HepG2 (cell line): ENCODE data around the gene RNF208. TPM values are rescaled to one million over a fixed set of nuclear protein-coding genes. Genes with fewer than 3 reads are reported as not detected.

Experiments used
- ARNTL ChIP-seq: sonication (generic); formaldehyde crosslinking; IDR thresholded peaks from 2 replicates; pipeline ENCODE4 v1.4.0; 2020; ENCODE audit warnings: mild to moderate bottlenecking, missing genetic modification reagents
- ATM ChIP-seq: fragments of 450-650 bp; IDR thresholded peaks from 2 replicates; pipeline ENCODE4 v1.7.1; 2017; ENCODE audit warnings: mild to moderate bottlenecking, borderline replicate concordance
- FOXA1 ChIP-seq, 2 experiments: fragments of 450-650 bp in 1 of 2; sonication (generic) in 1 of 2; formaldehyde crosslinking in 1 of 2; IDR thresholded peaks; 2 replicates each; pipeline versions ENCODE4 v1.4.0 to v1.6.1; 2016 to 2020; ENCODE audit warnings: missing genetic modification reagents in 1 of 2
- GTF3A ChIP-seq: sonication (generic); formaldehyde crosslinking; conservative IDR thresholded peaks from 2 replicates; pipeline ENCODE4 v1.4.0; 2020; ENCODE audit warnings: mild to moderate bottlenecking, missing genetic modification reagents
- NONO ChIP-seq, 2 experiments: fragments of 450-650 bp in 1 of 2; sonication (generic) in 1 of 2; formaldehyde crosslinking in 1 of 2; IDR thresholded peaks in 1 of 2; conservative IDR thresholded peaks in 1 of 2; 2 replicates each; pipeline versions ENCODE4 v1.6.1 to v1.8.0; 2017 to 2022; ENCODE audit warnings: mild to moderate bottlenecking in 1 of 2, missing genetic modification reagents in 1 of 2, moderate library complexity in 1 of 2
- RARA ChIP-seq: IDR thresholded peaks from 2 replicates; pipeline ENCODE4 v1.6.1; 2016; ENCODE audit warnings: missing genetic modification reagents, missing compliant biosample characterization
- TEAD2 ChIP-seq: sonication (generic); formaldehyde crosslinking; IDR thresholded peaks from 2 replicates; pipeline ENCODE4 v1.9.0; 2021; ENCODE audit warnings: missing genetic modification reagents
- ZBTB7B ChIP-seq: sonication (generic); formaldehyde crosslinking; IDR thresholded peaks from 2 replicates; pipeline ENCODE4 v1.4.0; 2020; ENCODE audit warnings: missing genetic modification reagents
- ZMYM4 ChIP-seq: sonication (generic); formaldehyde crosslinking; IDR thresholded peaks from 2 replicates; pipeline ENCODE4 v1.8.1; 2023; ENCODE audit warnings: mild to moderate bottlenecking, missing genetic modification reagents
- ZNF124 ChIP-seq: sonication (generic); formaldehyde crosslinking; IDR thresholded peaks from 2 replicates; pipeline ENCODE4 v1.4.0; 2020; ENCODE audit warnings: missing genetic modification reagents
- ZNF143 ChIP-seq: sonication (generic); formaldehyde crosslinking; IDR thresholded peaks from 2 replicates; pipeline ENCODE4 v1.4.0; 2020; ENCODE audit warnings: missing genetic modification reagents
- ZNF619 ChIP-seq: sonication (generic); formaldehyde crosslinking; IDR thresholded peaks from 2 replicates; pipeline ENCODE4 v1.4.0; 2020; ENCODE audit warnings: mild to moderate bottlenecking, missing genetic modification reagents
- ZNF850 ChIP-seq: sonication (generic); formaldehyde crosslinking; conservative IDR thresholded peaks from 2 replicates; pipeline ENCODE4 v1.9.0; 2021; ENCODE audit warnings: mild to moderate bottlenecking, missing genetic modification reagents
- polyA plus RNA-seq, 8 experiments: library from polyadenylated mRNA; depleted of rRNA in 3 of 8; stranded (reverse) in 7 of 8; unstranded in 1 of 8; fragments of >200 nt; fragmentation: Illumina TruSeq in 4 of 8; extraction: Trizol in 4 of 8; gene quantifications; 2 replicates each; pipeline versions ENCODE4 v1.2.1 to v1.2.3, GENCODE V29; 2011 to 2016; ENCODE audit warnings: low read depth in 4 of 8, missing spikeins in 1 of 8, mixed read lengths in 1 of 8; ENCODE audit not compliant: insufficient read depth in 1 of 8
- total RNA-seq, 5 experiments: library from RNA; depleted of rRNA; stranded (reverse); fragments of >200 nt; fragmentation: Illumina TruSeq; extraction: Trizol; gene quantifications; 2 replicates each; pipeline ENCODE4 v1.2.3, GENCODE V29; 2016; ENCODE audit warnings: low read depth in 1 of 5
- TF ChIP-seq, protein P1 (sequence below): conservative IDR thresholded peaks from 2 replicates; pipeline ENCODE4 v1.6.1; 2018; ENCODE audit warnings: missing genetic modification reagents
- TF ChIP-seq, protein P2 (sequence below): sonication (generic); formaldehyde crosslinking; IDR thresholded peaks from 2 replicates; pipeline ENCODE4 v1.5.1; 2020; ENCODE audit warnings: missing genetic modification reagents, mild to moderate bottlenecking, borderline replicate concordance
- TF ChIP-seq, protein P3 (sequence below): sonication (generic); formaldehyde crosslinking; IDR thresholded peaks from 2 replicates; pipeline ENCODE4 v1.4.0; 2020; ENCODE audit warnings: mild to moderate bottlenecking, missing genetic modification reagents

RNF208 gene
- total and polyA plus RNA-seq, 2 of the 13 experiments (the other 11 are each of a cell fraction or from before 2014, with no cell fraction given), result 1.6 to 2.1 TPM

DNA sequence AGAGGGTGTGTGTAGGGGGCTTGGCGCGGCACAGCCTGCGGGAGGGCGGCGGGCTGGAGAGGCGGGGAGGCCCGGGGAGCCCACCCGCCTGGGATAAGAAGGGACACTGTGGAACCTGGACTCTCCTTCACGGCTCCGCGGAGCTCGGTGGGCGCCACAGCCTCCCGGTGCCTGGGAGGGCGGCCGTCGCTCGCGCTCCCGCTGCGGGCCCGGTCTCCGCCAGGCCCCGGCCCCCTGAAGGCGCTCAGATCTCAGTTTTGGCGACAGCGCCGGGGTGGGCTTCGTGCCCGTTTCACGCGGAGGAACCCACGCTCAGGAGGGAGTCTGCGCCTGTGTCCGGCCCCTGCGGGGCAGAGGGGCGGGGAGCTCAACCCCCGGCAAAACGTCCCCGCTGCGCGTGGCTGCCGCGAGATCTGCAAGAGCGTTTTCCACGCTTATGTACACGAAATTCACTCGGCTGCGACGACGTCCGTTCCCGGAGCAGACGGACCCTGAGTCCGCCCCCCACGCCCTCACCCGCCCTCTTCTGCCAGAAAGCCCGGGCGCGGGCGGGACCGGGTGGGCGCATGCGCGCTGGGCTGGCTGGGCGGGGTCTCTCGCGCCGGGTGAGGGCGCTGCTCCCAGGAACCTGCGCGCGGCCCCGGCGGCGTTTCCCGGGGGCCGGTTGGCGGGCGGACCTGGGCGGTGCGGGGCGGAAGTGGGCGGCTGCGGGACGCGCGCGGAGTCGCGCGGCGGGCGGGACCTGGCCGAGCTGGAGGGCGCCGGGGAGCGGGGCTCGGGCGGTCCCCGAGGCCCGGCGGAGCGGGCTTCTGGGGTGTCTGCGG, 32.8 kb upstream of the RNF208 start, which contains the start of gene NELFB (continued):
- TF ChIP-seq, protein P1, sequence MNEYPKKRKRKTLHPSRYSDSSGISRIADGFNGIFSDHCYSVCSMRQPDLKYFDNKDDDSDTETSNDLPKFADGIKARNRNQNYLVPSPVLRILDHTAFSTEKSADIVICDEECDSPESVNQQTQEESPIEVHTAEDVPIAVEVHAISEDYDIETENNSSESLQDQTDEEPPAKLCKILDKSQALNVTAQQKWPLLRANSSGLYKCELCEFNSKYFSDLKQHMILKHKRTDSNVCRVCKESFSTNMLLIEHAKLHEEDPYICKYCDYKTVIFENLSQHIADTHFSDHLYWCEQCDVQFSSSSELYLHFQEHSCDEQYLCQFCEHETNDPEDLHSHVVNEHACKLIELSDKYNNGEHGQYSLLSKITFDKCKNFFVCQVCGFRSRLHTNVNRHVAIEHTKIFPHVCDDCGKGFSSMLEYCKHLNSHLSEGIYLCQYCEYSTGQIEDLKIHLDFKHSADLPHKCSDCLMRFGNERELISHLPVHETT (CRISPR knock-in tag), result peak; percentile 8; the same call in 1 of the 2 replicates
- TF ChIP-seq ZNF143, result peak; percentile 27; the same call in 1 of the 2 replicates
- TF ChIP-seq ZNF619 (CRISPR knock-in tag), result 0 out of 2 replicates have a peak, but pooled peaks have one; percentile 44
- TF ChIP-seq ARNTL (CRISPR knock-in tag), result 0 out of 2 replicates have a peak, but pooled peaks have one; percentile 3
- TF ChIP-seq ZNF850 (CRISPR knock-in tag), result no peak
- no peak for TF ChIP-seq FOXA1 (IDR thresholded peaks at IDR 0.05)
- peak; percentile 55 for TF ChIP-seq FOXA1 (CRISPR knock-in tag; IDR thresholded peaks at IDR 0.05)
- TF ChIP-seq ZBTB7B, result peak; percentile 46; the same call in 1 of the 2 replicates
- no peak for TF ChIP-seq RARA (CRISPR knock-in tag)
- no peak for TF ChIP-seq GTF3A
- TF ChIP-seq, protein P2, sequence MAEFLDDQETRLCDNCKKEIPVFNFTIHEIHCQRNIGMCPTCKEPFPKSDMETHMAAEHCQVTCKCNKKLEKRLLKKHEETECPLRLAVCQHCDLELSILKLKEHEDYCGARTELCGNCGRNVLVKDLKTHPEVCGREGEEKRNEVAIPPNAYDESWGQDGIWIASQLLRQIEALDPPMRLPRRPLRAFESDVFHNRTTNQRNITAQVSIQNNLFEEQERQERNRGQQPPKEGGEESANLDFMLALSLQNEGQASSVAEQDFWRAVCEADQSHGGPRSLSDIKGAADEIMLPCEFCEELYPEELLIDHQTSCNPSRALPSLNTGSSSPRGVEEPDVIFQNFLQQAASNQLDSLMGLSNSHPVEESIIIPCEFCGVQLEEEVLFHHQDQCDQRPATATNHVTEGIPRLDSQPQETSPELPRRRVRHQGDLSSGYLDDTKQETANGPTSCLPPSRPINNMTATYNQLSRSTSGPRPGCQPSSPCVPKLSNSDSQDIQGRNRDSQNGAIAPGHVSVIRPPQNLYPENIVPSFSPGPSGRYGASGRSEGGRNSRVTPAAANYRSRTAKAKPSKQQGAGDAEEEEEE, result no peak
- no peak for TF ChIP-seq NONO (IDR thresholded peaks at IDR 0.05)
- TF ChIP-seq NONO (CRISPR knock-in tag; conservative IDR thresholded peaks at IDR 0.05), result peak; percentile 80; the same call in 1 of the 2 replicates
- TF ChIP-seq ZMYM4 (CRISPR knock-in tag), result peak; percentile 29; the same call in 1 of the 2 replicates
- peak; percentile 72; the same call in 1 of the 2 replicates for TF ChIP-seq ZNF124 (CRISPR knock-in tag)
- no peak for TF ChIP-seq ATM
- TF ChIP-seq, protein P3, sequence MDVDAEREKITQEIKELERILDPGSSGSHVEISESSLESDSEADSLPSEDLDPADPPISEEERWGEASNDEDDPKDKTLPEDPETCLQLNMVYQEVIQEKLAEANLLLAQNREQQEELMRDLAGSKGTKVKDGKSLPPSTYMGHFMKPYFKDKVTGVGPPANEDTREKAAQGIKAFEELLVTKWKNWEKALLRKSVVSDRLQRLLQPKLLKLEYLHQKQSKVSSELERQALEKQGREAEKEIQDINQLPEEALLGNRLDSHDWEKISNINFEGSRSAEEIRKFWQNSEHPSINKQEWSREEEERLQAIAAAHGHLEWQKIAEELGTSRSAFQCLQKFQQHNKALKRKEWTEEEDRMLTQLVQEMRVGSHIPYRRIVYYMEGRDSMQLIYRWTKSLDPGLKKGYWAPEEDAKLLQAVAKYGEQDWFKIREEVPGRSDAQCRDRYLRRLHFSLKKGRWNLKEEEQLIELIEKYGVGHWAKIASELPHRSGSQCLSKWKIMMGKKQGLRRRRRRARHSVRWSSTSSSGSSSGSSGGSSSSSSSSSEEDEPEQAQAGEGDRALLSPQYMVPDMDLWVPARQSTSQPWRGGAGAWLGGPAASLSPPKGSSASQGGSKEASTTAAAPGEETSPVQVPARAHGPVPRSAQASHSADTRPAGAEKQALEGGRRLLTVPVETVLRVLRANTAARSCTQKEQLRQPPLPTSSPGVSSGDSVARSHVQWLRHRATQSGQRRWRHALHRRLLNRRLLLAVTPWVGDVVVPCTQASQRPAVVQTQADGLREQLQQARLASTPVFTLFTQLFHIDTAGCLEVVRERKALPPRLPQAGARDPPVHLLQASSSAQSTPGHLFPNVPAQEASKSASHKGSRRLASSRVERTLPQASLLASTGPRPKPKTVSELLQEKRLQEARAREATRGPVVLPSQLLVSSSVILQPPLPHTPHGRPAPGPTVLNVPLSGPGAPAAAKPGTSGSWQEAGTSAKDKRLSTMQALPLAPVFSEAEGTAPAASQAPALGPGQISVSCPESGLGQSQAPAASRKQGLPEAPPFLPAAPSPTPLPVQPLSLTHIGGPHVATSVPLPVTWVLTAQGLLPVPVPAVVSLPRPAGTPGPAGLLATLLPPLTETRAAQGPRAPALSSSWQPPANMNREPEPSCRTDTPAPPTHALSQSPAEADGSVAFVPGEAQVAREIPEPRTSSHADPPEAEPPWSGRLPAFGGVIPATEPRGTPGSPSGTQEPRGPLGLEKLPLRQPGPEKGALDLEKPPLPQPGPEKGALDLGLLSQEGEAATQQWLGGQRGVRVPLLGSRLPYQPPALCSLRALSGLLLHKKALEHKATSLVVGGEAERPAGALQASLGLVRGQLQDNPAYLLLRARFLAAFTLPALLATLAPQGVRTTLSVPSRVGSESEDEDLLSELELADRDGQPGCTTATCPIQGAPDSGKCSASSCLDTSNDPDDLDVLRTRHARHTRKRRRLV (CRISPR knock-in tag), result no peak
- TF ChIP-seq TEAD2 (CRISPR knock-in tag), result no peak
